Measurements from ENCODE around the gene SAMD4B.

The SAMD4B gene

DNA sequence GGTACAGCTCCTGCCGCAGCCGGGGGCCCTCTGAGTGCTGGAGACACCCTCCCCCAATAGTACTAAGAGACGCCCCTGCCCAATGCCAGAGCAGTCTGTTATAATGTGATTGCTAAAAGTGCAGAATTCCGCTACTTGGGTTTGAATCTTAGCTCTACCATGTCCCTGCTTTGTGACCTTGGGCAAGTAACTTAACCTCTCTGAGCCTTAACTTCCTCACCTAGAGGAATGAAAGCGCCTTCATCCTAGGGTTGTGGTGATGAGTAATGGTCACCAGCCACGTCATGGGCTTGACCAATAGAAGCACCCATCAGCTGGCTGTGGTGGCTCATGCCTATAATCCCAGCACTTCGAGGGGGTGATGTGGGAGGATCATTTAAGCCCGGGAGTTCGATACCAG is 76.8 kb downstream of the SAMD4B start:
- TF ChIP-seq, protein P1, sequence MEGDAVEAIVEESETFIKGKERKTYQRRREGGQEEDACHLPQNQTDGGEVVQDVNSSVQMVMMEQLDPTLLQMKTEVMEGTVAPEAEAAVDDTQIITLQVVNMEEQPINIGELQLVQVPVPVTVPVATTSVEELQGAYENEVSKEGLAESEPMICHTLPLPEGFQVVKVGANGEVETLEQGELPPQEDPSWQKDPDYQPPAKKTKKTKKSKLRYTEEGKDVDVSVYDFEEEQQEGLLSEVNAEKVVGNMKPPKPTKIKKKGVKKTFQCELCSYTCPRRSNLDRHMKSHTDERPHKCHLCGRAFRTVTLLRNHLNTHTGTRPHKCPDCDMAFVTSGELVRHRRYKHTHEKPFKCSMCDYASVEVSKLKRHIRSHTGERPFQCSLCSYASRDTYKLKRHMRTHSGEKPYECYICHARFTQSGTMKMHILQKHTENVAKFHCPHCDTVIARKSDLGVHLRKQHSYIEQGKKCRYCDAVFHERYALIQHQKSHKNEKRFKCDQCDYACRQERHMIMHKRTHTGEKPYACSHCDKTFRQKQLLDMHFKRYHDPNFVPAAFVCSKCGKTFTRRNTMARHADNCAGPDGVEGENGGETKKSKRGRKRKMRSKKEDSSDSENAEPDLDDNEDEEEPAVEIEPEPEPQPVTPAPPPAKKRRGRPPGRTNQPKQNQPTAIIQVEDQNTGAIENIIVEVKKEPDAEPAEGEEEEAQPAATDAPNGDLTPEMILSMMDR (IDR thresholded peaks at IDR 0.05; ENCODE audit: low read length, missing control alignments), result no peak
- H3K4me3 ChIP-seq (replicated peaks; ENCODE audit: low read depth, low read length), result no peak overlapping the region
- DNase-seq (ENCODE audit: low read depth), result no peak

DNA sequence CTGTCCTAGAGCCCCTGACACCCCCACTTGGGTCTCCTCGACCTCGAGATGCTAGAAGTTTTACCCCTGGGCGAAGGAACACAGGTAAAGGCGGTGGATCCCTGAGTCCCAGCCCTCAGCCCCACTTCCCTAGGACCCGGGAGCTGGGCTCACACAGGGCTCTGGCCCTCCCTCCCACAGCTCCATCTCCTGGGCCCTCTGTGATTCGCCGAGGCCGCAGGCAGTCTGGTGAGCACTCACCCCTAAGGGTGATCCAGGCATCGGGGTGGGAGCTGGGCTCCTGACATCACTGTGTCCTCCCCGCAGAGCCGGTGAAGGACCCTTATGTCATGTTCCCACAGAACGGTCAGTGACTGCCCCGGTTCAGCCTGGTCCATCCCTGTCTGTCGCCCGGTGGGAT is 78.5 kb downstream of the SAMD4B start:
- no peak for DNase-seq (ENCODE audit: low read depth)
- H3K4me3 ChIP-seq (replicated peaks; ENCODE audit: low read depth, low read length), result no peak overlapping the region
- TF ChIP-seq, protein P1 (IDR thresholded peaks at IDR 0.05; ENCODE audit: low read length, missing control alignments), result no peak

DNA sequence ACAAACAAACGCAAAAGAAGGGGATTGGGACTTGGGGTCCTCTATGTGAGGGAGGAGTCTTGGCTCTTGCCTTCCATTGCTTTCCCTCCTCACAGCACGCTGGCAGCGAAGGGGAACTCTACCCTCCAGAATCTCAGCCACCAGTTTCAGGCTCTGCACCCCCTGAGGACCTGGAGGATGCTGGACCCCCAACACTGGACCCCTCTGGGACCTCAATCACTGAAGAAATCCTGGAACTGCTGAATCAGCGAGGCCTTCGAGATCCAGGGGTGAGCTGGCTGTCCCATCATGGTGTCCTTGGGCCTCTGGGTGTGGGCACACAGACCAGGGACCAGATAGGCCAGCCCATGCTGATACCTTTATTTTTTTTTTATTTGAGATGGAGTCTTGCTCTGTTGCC is 79.8 kb downstream of the SAMD4B start:
- DNase-seq (ENCODE audit: low read depth), result no peak
- no peak overlapping the region for H3K4me3 ChIP-seq (replicated peaks; ENCODE audit: low read depth, low read length)
- TF ChIP-seq, protein P1 (IDR thresholded peaks at IDR 0.05; ENCODE audit: low read length, missing control alignments), result no peak

DNA sequence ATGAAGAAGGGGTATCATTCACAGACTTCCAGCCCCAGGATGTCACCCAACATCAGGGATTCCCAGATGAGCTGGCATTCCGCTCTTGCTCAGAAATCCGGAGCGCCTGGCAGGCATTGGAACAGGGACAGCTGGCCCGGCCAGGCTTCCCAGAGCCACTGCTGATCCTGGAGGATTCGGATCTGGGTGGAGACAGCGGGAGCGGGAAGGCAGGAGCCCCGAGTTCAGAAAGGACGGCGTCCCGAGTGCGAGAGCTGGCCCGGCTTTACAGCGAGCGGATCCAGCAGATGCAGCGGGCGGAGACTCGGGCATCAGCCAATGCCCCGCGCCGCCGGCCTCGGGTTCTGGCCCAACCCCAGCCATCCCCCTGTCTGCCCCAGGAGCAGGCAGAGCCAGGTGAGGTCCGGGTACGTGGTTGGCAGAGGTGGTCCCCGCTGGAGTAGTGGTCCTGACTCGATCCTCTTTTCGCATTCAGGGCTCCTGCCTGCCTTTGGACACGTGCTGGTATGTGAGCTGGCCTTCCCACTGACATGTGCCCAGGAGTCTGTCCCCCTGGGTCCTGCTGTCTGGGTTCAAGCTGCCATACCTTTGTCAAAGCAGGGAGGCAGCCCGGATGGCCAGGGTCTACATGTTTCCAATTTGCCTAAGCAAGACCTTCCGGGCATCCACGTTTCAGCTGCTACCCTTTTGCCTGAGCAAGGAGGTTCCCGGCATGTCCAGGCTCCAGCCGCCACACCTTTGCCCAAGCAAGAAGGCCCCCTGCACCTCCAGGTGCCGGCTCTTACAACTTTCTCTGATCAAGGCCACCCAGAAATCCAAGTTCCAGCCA is 81.3 kb downstream of the SAMD4B start:
- TF ChIP-seq, protein P1 (IDR thresholded peaks at IDR 0.05; ENCODE audit: low read length, missing control alignments), result no peak
- no peak overlapping the region for H3K4me3 ChIP-seq (replicated peaks; ENCODE audit: low read depth, low read length)
- no peak for DNase-seq (ENCODE audit: low read depth)

DNA sequence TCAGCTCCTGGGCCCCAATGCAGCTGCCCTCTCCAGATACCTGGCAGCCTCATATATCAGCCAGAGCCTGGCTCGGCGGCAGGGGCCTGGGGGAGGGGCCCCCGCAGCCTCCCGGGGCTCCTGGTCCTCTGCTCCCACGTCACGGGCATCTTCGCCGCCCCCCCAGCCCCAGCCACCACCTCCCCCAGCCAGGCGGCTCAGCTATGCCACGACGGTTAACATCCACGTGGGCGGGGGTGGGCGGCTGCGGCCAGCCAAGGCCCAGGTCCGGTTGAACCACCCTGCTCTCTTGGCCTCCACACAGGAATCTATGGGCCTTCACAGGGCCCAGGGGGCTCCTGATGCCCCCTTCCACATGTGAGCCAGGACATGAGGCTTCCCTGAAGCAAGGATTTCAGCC is 82.7 kb downstream of the SAMD4B start:
- H3K4me3 ChIP-seq (replicated peaks; ENCODE audit: low read depth, low read length), result no peak overlapping the region
- no peak for DNase-seq (ENCODE audit: low read depth)
- TF ChIP-seq, protein P1 (IDR thresholded peaks at IDR 0.05; ENCODE audit: low read length, missing control alignments), result no peak

DNA sequence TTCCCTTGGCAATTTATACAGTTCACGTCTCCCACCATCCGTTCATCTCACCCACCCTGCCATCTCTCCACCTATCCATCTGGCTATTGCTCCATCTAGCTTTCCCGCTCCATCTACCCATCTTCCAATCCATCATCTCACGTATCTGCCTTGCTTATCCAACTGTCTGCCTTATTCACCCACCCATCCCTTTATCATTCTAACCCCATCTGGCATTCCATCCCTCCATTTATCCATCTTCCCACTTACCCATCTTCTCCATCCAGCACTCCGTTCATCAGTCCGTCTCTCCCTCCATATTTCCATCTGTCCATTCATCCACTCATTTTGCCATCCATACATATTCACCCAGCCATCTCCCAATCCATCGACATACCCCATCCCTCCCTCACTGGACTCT is 83.5 kb downstream of the SAMD4B start:
- TF ChIP-seq, protein P1 (IDR thresholded peaks at IDR 0.05; ENCODE audit: low read length, missing control alignments), result no peak
- DNase-seq (ENCODE audit: low read depth), result no peak
- no peak overlapping the region for H3K4me3 ChIP-seq (replicated peaks; ENCODE audit: low read depth, low read length)

DNA sequence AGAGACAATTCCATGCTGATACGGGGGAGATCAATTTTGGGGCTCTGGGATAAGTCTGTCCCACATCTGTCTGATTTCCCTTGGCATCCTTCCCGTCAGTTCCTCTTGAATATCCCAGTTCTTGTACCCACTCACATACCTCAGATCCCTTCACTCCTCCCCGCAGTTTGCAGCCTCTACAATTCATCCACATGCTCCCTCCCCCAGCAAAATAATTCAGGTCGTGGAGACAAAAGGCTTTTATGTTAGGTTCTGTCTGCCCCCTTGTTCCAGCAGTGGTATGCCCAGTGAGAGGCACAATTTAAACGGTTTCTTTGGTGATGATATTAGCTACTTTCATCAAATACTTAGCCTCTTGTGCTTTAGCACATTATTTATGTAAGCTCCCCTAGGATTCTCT is 83.9 kb downstream of the SAMD4B start:
- no peak for DNase-seq (ENCODE audit: low read depth)
- H3K4me3 ChIP-seq (replicated peaks; ENCODE audit: low read depth, low read length), result no peak overlapping the region
- TF ChIP-seq, protein P1 (IDR thresholded peaks at IDR 0.05; ENCODE audit: low read length, missing control alignments), result no peak
